Measurements from ENCODE around the gene CAV1.

- TF ChIP-seq SP1 (IDR thresholded peaks at IDR 0.05): no peak
- no peak for TF ChIP-seq HDGF (IDR thresholded peaks at IDR 0.05; ENCODE audit: borderline replicate concordance)
- TF ChIP-seq PKNOX1 (IDR thresholded peaks at IDR 0.05): no peak
- no peak for TF ChIP-seq ARNT (IDR thresholded peaks at IDR 0.05)
Observed at GRCh38 chr7:116544487-116544886, 19.7 kb downstream of the CAV1 start.

Data from HEK293T (cell line).